H9 (cell line): ENCODE results near the gene CCK. TPM values are rescaled to one million over a fixed set of nuclear protein-coding genes. Genes with fewer than 3 reads are reported as not detected.

ENCODE experiments used
- DNase-seq: peaks from one replicate; pipeline ENCODE4 v3.0.0-alpha.2; 2017
- H2AFZ ChIP-seq: one replicate; pipeline ENCODE4 v1.6.1; 2013; ENCODE audit warnings: mild to moderate bottlenecking, low read length, control low read depth, moderate library complexity
- H2AK5ac ChIP-seq: 2 replicates; pipeline ENCODE4 v1.6.1; 2013; ENCODE audit warnings: low read length, control low read depth, mixed read lengths; ENCODE audit not compliant: insufficient read length
- H2BK120ac ChIP-seq: one replicate; pipeline ENCODE4 v1.6.1; 2013; ENCODE audit warnings: low read depth, mild to moderate bottlenecking, low read length, control low read depth, inconsistent platforms; ENCODE audit not compliant: poor library complexity, severe bottlenecking
- H2BK12ac ChIP-seq: 2 replicates; pipeline ENCODE4 v1.6.1; 2013; ENCODE audit warnings: low read length, control low read depth, mixed read lengths, low read depth; ENCODE audit not compliant: insufficient read length
- H2BK15ac ChIP-seq: 2 replicates; pipeline ENCODE4 v1.6.1; 2013; ENCODE audit warnings: low read depth, low read length, control low read depth
- H2BK20ac ChIP-seq: one replicate; pipeline ENCODE4 v1.6.1; 2013; ENCODE audit warnings: low read depth, mild to moderate bottlenecking, low read length, control low read depth, inconsistent platforms; ENCODE audit not compliant: poor library complexity, severe bottlenecking
- H2BK5ac ChIP-seq: 2 replicates; pipeline ENCODE4 v1.6.1; 2013; ENCODE audit warnings: low read length, control low read depth, mixed read lengths; ENCODE audit not compliant: insufficient read length
- H3K14ac ChIP-seq: 2 replicates; pipeline ENCODE4 v1.6.1; 2013; ENCODE audit warnings: low read length, control low read depth; ENCODE audit not compliant: insufficient read depth
- H3K18ac ChIP-seq: 2 replicates; pipeline ENCODE4 v1.6.1; 2013; ENCODE audit warnings: low read depth, mild to moderate bottlenecking, mixed read lengths, low read length, control low read depth; ENCODE audit not compliant: insufficient read length
- H3K23ac ChIP-seq: 2 replicates; pipeline ENCODE4 v1.6.1; 2013; ENCODE audit warnings: low read length, control low read depth, mixed read lengths, low read depth; ENCODE audit not compliant: insufficient read length
- H3K23me2 ChIP-seq: 2 replicates; pipeline ENCODE4 v1.6.1; 2013; ENCODE audit warnings: low read depth, mild to moderate bottlenecking, mixed read lengths, low read length, control low read depth; ENCODE audit not compliant: insufficient read length, poor library complexity, severe bottlenecking
- H3K27ac ChIP-seq: 2 replicates; pipeline ENCODE4 v1.5.1; 2013; ENCODE audit warnings: low read length, control low read depth, mixed read lengths, low read depth; ENCODE audit not compliant: insufficient read length
- H3K27me3 ChIP-seq: 2 replicates; pipeline ENCODE4 v1.6.1; 2013; ENCODE audit warnings: low read length, control low read depth, inconsistent platforms; ENCODE audit not compliant: insufficient read depth
- H3K4ac ChIP-seq: 2 replicates; pipeline ENCODE4 v1.6.1; 2013; ENCODE audit warnings: low read depth, mild to moderate bottlenecking, control low read depth, inconsistent platforms, low read length, moderate library complexity
- H3K4me1 ChIP-seq: 2 replicates; pipeline ENCODE4 v1.6.1; 2013; ENCODE audit warnings: low read length, control low read depth, inconsistent platforms; ENCODE audit not compliant: insufficient read depth
- H3K4me2 ChIP-seq: 2 replicates; pipeline ENCODE4 v1.6.1; 2013; ENCODE audit warnings: low read length, control low read depth, mixed read lengths; ENCODE audit not compliant: insufficient read length, insufficient read depth
- H3K56ac ChIP-seq: 2 replicates; pipeline ENCODE4 v1.6.1; 2013; ENCODE audit warnings: low read depth, mild to moderate bottlenecking, mixed read lengths, low read length, control low read depth; ENCODE audit not compliant: insufficient read length
- H3K79me1 ChIP-seq: 2 replicates; pipeline ENCODE4 v1.6.1; 2013; ENCODE audit warnings: low read depth, mild to moderate bottlenecking, moderate library complexity, low read length, control low read depth, inconsistent platforms; ENCODE audit not compliant: insufficient read depth, poor library complexity, severe bottlenecking
- H3K79me2 ChIP-seq: 2 replicates; pipeline ENCODE4 v1.6.1; 2013; ENCODE audit warnings: low read length, control low read depth, inconsistent platforms; ENCODE audit not compliant: insufficient read depth
- H3K9ac ChIP-seq: 2 replicates; pipeline ENCODE4 v1.6.1; 2013; ENCODE audit warnings: low read length, control low read depth, mixed read lengths; ENCODE audit not compliant: insufficient read length; ENCODE audit errors: extremely low read depth
- H3K9me3 ChIP-seq: one replicate; pipeline ENCODE4 v1.6.1; 2013; ENCODE audit warnings: low read depth, low read length, inconsistent platforms; ENCODE audit not compliant: control insufficient read depth
- H3T11ph ChIP-seq: one replicate; pipeline ENCODE4 v1.6.1; 2013; ENCODE audit warnings: mild to moderate bottlenecking, low read length, control low read depth, inconsistent platforms
- H4K20me1 ChIP-seq: one replicate; pipeline ENCODE4 v1.6.1; 2013; ENCODE audit not compliant: control insufficient read depth, insufficient read length, insufficient read depth
- H4K5ac ChIP-seq: 2 replicates; pipeline ENCODE4 v1.6.1; 2013; ENCODE audit warnings: low read depth, mild to moderate bottlenecking, mixed read lengths, low read length, control low read depth; ENCODE audit not compliant: insufficient read length
- H4K8ac ChIP-seq: replicated peaks from 2 replicates; pipeline ENCODE4 v1.6.1; 2013; ENCODE audit warnings: low read length, control low read depth, mixed read lengths, low read depth; ENCODE audit not compliant: insufficient read length
- H4K91ac ChIP-seq: 2 replicates; pipeline ENCODE4 v1.6.1; 2013; ENCODE audit warnings: low read depth, mild to moderate bottlenecking, moderate library complexity, mixed read lengths, low read length, control low read depth; ENCODE audit not compliant: insufficient read length
- H3K27ac Mint-ChIP-seq, 3 experiments: 2 replicates in 2 of 3; 3 replicates in 1 of 3; pipeline ENCODE4 v1.8.0; 2020 to 2021; ENCODE audit warnings: mixed read lengths in 3 of 3, mild to moderate bottlenecking in 1 of 3, moderate library complexity in 1 of 3
- H3K27me3 Mint-ChIP-seq: 2 replicates; pipeline ENCODE4 v1.8.0; 2021; ENCODE audit warnings: low read depth, mild to moderate bottlenecking, moderate library complexity, mixed read lengths
- H3K36me3 Mint-ChIP-seq, 3 experiments: 2 replicates in 2 of 3; 3 replicates in 1 of 3; pipeline ENCODE4 v1.8.0; 2020 to 2021; ENCODE audit warnings: low read depth in 3 of 3, mixed read lengths in 3 of 3; ENCODE audit not compliant: insufficient read depth in 1 of 3
- H3K4me1 Mint-ChIP-seq, 2 experiments: 2 replicates each; pipeline ENCODE4 v1.8.0; 2020; ENCODE audit warnings: mixed read lengths in 2 of 2
- H3K4me3 Mint-ChIP-seq, 2 experiments: 2 replicates in 1 of 2; 3 replicates in 1 of 2; pipeline ENCODE4 v1.8.0; 2020 to 2021; ENCODE audit warnings: mild to moderate bottlenecking in 2 of 2, mixed read lengths in 2 of 2, moderate library complexity in 1 of 2
- H3K9me3 Mint-ChIP-seq, 2 experiments: 2 replicates in 1 of 2; 3 replicates in 1 of 2; pipeline ENCODE4 v1.8.0; 2020; ENCODE audit warnings: mild to moderate bottlenecking in 2 of 2, mixed read lengths in 2 of 2, moderate library complexity in 1 of 2
- WGBS: extraction: QIAGEN DNeasy Blood & Tissue Kit; methylation state at CpG from one replicate; pipeline ENCODE4 v1.1.7; 2013; ENCODE audit warnings: missing lambda C conversion rate, low lambda C conversion rate, mixed read lengths; ENCODE audit not compliant: insufficient read length; ENCODE audit errors: extremely low coverage; 5-methylcytosine and 5-hydroxymethylcytosine counted together
- total RNA-seq: library from RNA; stranded (reverse); gene quantifications from 2 replicates; pipeline ENCODE4 v1.2.1, GENCODE V29; 2021
- TF ChIP-seq, protein P1 (sequence below): fragments of 200-600 bp; sonication (generic); conservative IDR thresholded peaks from 3 replicates; pipeline ENCODE4 v1.8.0; 2021; ENCODE audit warnings: antibody characterized with exemption, mild to moderate bottlenecking

The CCK gene
- total RNA-seq, 1 experiment from 2014 or later, result 0.37 TPM

- Histone ChIP-seq H3K27ac (no peak overlapping the region), H3K27me3 (no peaks in the 10 kb centered on the region; the same call in 1 of the 2 replicates), H2BK120ac (no peak overlapping the region), H3K4me2 (no peak overlapping the region), H3K4me1 (no peaks in the 10 kb centered on the region), H3T11ph (no peak overlapping the region), H3K23ac (no peak overlapping the region), H3K79me2 (no peaks in the 10 kb centered on the region), H2BK5ac (no peak overlapping the region), H4K91ac (no peak overlapping the region), H3K4ac (no peak overlapping the region), H4K5ac (no peak overlapping the region), H3K79me1 (no peaks in the 10 kb centered on the region), H3K9me3 (no peaks in the 10 kb centered on the region), H3K23me2 (no peaks in the 10 kb centered on the region), H3K18ac (no peak overlapping the region), H2BK20ac (no peak overlapping the region), H2BK12ac (no peak overlapping the region), H4K20me1 (no peaks in the 10 kb centered on the region), H3K9ac (no peak overlapping the region), H4K8ac (no peak overlapping the region), H3K14ac (no peak overlapping the region), H2AK5ac (no peak overlapping the region), H2AFZ (no peak overlapping the region), H3K56ac (no peak overlapping the region), H2BK15ac (no peak overlapping the region)
- Mint-ChIP-seq H3K27me3 (peaks cover 40% of the 10 kb centered on the region), H3K27ac (no peak overlapping the region), H3K9me3 (no peaks in the 10 kb centered on the region; a peak in 1 of 5 replicates), H3K4me3 (no peak overlapping the region), H3K36me3 (no peaks in the 10 kb centered on the region; a peak in 1 of 7 replicates), H3K4me1 (peaks cover 6 to 8% of the 10 kb centered on the region in 2 experiments; a peak in 3 of 4 replicates)
- TF ChIP-seq, protein P1, sequence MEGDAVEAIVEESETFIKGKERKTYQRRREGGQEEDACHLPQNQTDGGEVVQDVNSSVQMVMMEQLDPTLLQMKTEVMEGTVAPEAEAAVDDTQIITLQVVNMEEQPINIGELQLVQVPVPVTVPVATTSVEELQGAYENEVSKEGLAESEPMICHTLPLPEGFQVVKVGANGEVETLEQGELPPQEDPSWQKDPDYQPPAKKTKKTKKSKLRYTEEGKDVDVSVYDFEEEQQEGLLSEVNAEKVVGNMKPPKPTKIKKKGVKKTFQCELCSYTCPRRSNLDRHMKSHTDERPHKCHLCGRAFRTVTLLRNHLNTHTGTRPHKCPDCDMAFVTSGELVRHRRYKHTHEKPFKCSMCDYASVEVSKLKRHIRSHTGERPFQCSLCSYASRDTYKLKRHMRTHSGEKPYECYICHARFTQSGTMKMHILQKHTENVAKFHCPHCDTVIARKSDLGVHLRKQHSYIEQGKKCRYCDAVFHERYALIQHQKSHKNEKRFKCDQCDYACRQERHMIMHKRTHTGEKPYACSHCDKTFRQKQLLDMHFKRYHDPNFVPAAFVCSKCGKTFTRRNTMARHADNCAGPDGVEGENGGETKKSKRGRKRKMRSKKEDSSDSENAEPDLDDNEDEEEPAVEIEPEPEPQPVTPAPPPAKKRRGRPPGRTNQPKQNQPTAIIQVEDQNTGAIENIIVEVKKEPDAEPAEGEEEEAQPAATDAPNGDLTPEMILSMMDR, result no peak
- no peak for DNase-seq
- WGBS, result no CpG with 5 or more reads among the region's 7 CpGs
Measured at GRCh38 chr3:42257007-42257406, 9.0 kb downstream of the CCK start.
